Measurements from ENCODE around the gene NCAPH2.

Gene NCAPH2

DNA sequence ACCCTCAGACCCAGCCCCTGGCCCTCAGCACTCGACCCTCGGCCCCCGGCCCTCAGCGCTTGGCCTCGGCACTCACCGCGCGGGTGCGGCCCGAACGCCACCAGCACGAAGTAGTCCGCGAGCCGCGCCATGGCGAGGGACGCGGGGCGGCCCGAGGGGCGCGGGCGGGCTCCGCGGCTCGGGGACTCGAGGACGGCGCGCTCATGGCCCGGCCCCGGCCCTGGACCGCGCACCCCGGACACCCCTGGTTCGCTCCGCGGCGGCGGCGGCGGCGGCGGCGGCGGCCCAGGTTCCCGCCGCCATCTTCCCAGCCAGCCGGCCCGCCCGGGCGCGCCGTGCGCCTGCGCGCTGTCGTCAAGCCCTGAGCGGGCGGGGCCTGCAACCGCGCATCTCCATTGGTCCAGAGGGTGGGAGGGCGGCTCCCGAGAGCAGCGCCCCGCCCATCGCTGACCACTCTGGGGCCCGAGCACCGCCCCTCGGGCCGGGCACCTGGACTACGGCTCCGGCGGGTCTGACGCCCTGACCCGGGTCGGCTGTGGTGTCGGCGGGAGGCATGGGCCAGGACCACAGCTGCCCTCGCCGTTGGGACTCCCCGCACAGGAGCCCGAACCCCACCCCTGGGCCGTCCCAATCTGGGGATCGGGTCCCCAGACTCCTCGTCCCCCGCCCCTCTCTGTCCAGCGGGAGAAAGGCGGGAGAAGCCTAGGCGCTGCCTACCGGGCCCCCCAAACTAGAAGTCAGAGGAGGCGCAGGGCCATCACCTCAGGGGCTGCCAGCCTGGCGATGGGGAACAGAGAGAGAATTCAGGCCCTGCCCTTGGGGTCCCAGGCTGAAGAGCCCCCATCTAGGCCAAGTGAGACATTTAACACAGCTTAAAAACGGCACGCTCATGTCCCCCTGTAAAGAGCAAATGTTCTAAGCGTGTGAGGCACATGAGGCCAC lies 33.0 kb upstream of the NCAPH2 start, which contains the start of gene SBF1:
Gene SBF1, minus strand, starts transcription at position 326 of the 942 bp plus-strand sequence. Its CDS starts 195 bp downstream, at position 131.
- DNase-seq: peak; percentile 94 to 98 (median 97)

GRCh38 chr22:50475652-50476002 lies 32.4 kb upstream of the NCAPH2 start:
- no peak for DNase-seq

DNA sequence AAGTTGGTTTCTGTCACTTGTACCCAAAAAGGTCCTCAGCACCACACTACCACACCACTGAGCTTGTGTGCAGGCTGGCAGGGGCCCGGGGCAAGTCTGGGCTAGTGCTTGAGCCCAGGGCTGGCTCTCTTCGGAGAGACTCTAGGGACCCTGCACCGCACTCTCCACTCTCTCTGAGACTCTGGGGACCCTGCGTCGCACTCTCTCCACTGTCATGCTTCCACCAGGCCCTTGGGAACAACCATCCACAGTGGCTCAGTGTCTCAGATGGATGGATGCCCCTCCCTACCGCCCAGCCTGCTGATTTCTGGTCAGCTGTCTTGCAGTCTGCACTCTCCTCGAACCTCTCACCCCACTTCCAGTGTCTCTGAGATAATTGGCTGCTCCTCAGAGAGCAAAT lies 31.2 kb upstream of the NCAPH2 start:
- no peak for DNase-seq

DNA sequence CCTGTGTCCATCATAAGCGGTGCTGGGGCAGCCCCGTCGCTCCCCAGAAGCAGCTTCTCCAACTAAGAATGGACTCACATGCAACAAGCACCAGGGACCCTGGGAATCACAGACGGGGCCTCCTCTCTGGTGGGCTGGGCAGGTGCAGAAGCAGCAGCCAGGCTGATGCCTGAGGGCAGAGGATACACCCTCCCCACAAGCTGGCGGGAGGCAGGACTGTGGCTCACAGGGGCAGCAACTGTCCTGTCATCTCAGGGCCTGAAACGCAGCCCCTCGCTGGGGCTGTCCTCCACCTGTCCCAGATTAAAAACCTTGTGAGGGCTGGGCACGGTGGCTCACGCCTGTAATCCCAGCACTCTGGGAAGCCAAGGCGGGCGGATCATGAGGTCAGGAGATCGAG lies 30.1 kb upstream of the NCAPH2 start:
- no peak for DNase-seq

GRCh38 chr22:50479721-50480120 lies 28.3 kb upstream of the NCAPH2 start:
- peak; percentile 39 to 62 (median 52) for DNase-seq

GRCh38 chr22:50481045-50481439 lies 27.0 kb upstream of the NCAPH2 start:
- DNase-seq: no peak

- DNase-seq: peak; percentile 19 to 55 (median 30)
Measured at GRCh38 chr22:50481440-50482106, 26.5 kb upstream of the NCAPH2 start, which contains the start of gene ADM2. ADM2 (plus strand) TSS chr22:50481543; CDS start chr22:50481848, 305 bp downstream.

GRCh38 chr22:50482107-50483074 lies 25.6 kb upstream of the NCAPH2 start:
- DNase-seq: no peak

DNA sequence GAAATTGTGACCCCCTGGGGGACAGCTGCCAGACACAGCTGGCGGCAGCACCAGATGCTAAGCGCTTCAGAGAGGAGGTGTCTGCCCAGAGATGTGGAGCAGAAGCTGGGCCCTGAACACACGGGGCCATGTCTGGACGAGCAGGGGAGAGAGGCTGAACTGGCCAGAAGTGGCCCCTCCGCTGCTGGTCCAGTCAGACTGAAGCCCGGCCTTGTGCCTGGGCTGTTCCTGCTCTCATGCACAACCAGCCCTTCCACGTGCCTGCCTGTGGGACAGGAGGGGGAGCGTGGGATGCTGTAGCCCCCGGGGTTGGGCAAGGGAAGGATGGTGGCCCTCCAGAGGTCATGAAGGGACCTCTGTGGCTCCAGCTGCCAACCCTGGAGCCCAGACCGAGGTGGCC lies 24.9 kb upstream of the NCAPH2 start:
- DNase-seq: no peak

DNA sequence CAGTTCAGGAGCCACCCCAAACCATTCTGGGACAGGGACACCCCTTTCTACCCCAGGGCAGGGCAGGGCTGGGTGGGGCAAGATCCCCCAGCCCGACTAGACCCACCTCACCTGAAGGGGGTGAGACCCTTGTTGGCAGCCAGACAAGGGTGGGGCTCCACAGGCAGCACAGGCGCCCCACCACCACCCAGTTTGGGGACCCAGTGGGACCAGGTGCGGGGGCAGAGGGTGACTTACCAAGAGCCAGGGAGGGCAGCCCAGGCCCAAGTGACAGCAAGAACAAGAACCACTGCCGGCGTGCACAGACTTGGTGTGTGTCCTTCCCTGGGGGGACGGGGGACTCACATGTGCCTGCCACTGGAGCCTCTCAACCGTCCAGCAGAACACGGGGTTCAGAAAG lies 24.5 kb upstream of the NCAPH2 start:
- DNase-seq: no peak

DNA sequence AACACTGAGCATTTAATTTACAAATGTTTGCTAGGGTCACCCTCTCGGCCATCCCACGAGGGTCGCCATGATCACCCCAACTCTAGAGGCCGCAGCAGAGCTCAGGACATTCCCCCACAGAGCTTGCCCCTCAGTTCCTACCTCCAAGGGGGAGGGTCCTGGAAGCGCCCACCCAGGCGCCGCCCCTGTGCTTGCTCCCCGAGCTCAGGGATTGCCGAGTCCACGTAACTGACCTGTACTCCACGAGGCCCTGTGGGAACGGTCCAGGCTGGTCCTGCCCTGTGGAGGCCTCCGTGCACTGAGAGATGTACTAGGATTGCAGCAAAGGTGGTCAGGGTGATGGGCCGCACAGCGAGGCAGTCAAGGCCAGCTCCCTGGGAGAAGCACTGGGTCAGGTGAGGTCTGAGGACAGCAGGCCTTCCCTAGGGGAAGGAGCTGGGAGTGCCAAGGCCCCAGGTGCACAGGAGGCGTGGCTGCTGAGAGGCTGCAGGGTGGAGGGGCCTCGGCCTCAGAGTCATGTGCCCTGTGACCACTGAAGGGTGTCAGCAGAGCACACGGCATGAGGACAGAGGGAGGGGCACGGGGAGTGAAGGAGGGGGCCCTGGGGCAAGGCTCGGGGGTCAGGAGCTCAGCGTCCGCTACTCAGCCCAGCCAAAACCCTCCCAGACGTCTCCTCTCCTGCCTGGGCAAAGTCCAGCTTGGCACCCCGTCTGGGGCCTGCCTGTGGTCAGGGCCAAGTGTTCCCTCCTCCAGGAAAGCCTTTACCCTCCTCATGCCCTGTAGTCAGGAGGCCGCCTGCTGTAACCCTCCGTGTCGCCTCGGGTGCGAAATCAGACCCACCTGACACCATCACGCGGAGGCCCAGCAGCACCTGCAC lies 23.8 kb upstream of the NCAPH2 start:
- DNase-seq: no peak

GRCh38 chr22:50485221-50486131 lies 22.5 kb upstream of the NCAPH2 start:
- DNase-seq: no peak

DNA sequence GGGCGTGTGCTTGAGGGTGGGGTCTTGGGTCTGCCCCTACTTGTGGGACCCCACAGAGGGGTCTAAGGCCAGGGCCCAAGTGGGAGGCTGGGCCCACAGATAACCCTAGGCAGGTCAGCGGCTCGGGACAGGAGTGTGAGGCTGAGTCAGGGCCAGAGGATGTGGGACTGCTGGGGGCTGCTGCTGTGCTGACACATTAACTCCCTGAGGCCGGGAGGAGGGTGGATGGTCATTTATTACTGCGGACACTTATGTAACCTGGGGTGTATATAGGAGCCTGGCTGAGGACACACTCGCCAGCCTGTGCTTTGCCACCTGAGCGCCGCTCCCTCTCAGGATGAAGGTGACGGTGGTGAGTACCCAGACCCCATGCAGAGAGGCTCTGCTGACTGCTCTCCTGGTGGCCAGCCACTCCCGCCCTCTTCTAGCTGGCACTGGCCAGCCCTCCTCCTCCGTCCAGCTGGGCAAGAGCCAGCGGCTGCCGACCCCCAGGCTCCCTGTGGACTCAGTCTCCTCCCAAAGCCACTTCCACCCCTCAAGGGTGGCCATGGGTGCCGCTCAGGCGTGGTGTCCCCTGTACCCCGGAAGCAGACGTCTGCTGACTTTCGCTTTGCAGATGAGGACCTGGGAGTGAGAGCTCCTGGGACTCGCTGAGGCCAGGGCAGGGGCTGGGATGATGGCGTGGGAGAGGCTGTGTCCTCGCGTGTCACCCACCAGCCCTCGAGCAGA lies 21.3 kb upstream of the NCAPH2 start, which contains the start of gene MIOX:
Gene MIOX, plus strand, starts transcription at position 299 of the 729 bp plus-strand sequence. Its CDS starts 39 bp downstream, at position 338.
- DNase-seq: no peak

DNA sequence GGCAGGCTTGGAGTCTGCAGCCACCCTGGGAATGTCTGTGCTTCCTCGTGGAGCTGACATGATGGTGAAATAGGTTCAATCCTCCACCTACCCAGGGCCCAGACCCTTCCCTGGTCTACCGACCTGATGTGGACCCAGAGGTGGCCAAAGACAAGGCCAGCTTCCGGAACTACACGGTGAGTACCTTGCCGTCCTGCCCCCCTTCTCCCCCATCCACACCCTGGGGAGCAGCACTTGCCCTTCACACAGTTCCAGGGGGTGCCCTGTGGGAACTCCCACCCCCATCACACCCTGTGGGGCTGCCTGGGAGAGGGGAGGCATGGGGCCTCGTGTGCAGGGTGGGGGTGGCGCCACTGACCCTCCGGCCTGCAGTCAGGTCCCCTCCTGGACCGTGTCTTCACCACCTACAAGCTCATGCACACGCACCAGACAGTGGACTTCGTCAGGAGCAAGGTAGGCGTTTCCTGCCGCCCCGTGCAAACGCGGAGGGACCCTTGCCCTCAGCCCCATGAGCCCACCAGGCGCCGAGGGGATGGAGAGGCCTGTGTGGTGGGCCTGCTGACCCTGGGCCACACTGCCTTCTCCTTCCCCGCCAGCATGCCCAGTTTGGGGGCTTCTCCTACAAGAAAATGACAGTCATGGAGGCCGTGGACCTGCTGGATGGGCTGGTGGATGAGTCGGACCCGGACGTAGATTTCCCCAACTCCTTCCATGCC lies 20.6 kb upstream of the NCAPH2 start:
- DNase-seq: no peak

- no peak for DNase-seq
Measured at GRCh38 chr22:50488006-50488677, 19.9 kb upstream of the NCAPH2 start.

DNA sequence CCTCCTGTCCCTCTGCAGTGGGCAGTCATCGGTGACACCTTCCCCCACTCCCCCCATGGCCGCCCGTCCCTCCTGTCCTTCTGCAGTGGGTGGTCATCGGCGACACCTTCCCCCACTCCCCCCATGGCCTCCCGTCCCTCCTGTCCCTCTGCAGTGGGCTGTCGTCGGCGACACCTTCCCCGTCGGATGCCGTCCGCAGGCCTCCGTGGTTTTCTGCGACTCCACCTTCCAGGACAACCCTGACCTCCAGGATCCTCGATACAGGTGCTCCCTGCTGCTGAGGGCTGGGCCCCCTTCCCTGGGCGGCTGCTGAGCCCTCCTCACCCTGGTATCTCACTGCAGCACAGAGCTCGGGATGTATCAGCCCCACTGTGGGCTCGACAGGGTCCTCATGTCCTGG lies 19.1 kb upstream of the NCAPH2 start:
- no peak for DNase-seq

DNA sequence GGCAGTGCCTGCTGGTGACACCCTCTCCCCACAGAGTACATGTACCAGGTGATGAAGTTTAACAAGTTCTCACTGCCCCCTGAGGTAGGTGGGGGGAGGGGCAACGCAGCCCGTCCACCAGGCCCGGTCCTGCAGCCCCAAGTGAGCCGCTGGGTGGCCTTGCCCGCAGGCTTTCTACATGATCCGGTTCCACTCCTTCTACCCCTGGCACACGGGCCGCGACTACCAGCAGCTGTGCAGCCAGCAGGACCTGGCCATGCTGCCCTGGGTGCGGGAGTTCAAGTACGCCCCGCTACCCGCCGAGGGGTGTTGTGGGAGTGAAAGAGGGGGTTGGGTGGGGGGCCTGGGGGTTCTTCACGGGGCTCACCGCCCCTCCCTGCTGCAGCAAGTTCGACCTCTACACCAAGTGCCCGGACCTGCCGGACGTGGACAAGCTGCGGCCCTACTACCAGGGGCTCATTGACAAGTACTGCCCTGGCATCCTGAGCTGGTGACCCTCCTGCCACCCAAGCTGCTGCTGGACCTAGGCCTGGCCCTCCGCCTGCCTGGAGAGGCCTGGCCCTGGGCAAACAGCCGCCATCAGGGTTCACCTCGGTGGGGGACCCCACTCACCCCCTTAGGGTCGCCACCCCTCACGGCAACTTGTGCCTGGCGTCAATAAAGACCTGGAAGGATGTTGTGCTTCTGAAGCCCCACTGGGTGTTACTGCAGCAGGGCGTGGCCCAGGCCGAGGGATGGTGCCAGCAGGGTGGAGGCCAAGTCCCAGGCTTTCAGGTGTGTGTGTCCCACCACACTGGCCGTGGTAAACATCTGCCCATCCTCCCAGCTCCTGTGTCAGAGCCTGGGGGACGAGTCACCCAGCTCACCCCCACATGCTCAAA lies 18.4 kb upstream of the NCAPH2 start:
- no peak for DNase-seq
